Hematopoietic multipotent progenitor cell treated with erythropoietin and hydrocortisone succinate and interleukin-3 and kit ligand, for 17 days (in vitro differentiated cells): ENCODE data around the gene TAMALIN.

Experiments used
- DNase-seq: peaks from one replicate; pipeline ENCODE4 v3.0.0-alpha.2; 2015; ENCODE audit warnings: low spot score

The TAMALIN gene

DNA sequence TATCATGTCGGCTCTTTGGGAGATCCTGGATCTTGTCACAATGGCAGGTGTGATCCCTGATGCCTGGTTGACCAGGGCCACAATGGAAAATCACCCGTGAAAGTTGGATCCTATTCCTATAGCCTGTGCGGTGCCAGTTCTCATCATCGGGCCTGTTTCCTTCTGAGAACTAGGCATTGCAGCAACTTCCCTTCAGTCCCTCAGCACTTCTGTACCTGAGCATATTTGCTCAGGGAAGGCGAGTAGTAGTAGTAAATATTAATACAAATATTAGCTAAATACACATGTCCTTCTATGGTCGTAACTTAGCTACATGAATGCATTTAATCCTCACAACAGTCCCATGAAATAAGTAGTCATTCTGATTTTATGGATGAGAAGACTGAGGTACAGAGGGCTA, 22.1 kb upstream of the TAMALIN start:
- no peak for DNase-seq

DNA sequence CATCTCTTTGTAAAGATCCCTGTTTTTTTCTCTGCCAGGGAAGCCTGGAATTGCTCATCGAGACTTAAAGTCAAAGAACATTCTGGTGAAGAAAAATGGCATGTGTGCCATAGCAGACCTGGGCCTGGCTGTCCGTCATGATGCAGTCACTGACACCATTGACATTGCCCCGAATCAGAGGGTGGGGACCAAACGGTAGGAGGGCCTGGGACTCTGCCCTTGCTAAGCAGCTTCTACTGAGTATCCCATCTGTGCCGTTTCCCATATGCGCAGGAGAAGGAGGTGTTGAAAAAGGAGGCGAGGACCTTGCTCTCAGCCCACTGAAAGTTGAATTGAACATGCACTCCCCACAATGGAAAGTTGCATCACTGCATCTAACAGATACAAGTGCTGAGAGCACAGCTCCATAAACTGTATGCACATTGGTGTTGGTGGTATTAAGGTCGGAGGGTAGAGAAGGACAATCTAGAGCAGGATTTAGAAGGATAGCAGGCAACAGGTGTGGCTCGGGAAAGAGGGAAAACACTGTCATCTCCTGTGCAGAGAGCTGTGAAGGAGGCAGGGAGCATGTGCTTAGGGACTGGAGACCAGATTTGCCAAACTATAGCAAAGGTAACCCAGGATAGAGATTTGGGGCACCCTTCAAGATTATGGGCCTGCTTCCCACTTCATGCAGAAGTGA, 21.5 kb upstream of the TAMALIN start:
- DNase-seq, result no peak

GRCh38 chr12:51986834-51987233, 19.9 kb upstream of the TAMALIN start:
- no peak for DNase-seq

DNA sequence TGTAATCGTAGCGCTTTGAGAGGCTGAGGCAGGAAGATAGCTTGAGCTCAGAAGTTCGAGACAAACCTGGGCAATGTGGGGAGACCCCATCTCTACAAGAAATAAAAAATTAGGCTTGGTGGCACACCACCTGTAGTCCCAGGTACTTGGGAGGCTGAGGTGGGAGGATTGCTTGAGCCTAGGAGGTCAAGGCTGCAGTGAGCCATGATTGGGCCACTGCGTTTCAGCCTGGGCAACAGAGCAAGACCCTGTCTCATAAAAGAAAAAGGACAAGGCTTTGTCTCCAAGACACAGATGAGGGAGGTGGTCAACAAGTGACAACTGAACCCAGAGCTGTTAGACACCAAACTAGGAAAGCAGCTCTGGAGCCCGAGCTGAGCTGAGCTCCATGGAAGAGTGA, 14.5 kb upstream of the TAMALIN start:
- DNase-seq, result no peak

DNA sequence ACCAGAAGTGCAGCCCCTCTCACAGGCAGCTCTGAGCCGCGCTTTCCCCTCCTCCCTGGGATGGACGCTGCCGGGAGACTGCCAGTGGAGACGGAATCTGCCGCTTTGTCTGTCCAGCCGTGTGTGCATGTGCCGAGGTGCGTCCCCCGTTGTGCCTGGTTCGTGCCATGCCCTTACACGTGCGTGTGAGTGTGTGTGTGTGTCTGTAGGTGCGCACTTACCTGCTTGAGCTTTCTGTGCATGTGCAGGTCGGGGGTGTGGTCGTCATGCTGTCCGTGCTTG, 12.3 kb upstream of the TAMALIN start:
- DNase-seq, result no peak

GRCh38 chr12:51994959-51995358, 11.8 kb upstream of the TAMALIN start:
- no peak for DNase-seq

GRCh38 chr12:51997136-51997535, 9.6 kb upstream of the TAMALIN start:
- DNase-seq, result no peak

DNA sequence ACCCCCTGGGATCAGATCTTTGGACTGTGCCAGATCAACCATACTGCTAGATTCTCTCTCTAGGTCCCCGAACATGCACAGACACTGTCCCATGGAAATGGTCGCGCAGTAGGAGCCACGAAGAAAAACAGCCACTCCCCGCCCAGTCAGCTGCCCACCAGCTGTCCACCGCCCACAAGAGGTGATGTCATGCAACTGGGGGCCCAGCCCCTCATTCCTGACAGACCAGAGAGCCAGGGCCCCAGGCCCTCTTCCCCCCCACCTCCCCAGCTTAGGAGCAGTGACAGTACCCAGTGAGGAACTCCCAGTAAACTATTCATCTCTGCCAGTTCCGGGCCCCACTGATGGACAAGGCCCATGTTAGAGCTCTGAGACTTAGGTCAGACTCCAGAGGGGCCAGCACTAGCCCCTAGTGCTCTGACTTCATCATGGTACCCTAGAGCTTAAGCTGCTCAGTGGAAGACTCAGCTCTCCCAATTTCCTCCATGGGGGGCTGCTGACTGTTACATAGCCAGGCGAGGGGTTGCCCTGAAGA, 3.7 kb upstream of the TAMALIN start:
- DNase-seq, result no peak

DNA sequence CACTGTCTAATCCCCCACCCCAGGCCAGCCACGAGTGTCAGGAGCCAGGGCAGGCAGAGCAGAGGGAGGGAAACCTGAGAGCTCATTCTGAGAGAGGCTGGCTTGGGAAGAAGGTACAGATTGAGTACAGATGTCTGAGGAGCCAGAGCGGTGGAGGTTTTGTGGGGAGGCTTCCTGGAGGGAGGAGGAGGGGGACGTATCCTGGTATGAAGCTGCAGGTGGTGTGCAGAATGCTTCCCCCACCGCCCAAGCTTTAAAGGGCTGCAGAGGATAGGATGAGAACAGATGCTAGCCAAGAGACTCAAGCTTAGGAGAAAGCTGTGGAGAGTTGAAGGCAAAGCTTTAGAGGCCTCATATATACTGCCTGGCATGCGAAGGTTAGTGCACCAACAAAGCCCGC, 3.2 kb upstream of the TAMALIN start:
- no peak for DNase-seq

DNA sequence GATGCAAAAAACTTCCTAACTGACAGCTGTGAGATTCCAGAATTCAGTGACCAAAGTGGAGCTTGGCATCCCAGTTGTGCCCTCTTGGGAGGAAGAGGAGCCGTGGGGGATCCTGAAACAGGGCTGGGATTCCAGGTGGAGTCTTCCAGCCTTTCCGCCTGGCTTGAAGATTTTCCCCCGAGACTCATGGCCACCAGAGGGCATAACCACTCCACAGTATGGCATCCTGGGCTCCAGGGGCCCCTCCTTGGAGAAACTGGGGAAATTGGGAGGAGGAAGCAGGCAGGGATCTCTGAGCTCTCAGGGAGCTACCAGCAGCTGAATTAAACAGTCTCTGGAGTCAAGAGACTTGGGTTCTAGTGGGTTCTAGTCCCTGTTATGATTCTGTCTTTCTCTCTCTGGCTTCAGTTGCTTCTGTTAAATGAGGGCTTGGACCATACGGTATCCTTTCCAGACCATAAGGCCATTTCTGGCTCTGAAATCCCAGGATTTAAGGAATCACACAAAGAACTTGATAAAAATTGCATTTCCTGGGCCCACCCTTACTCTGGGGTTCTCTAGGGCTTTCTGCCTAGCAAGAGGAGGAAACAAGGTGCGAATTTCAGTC, 2.6 kb upstream of the TAMALIN start:
- no peak for DNase-seq

DNA sequence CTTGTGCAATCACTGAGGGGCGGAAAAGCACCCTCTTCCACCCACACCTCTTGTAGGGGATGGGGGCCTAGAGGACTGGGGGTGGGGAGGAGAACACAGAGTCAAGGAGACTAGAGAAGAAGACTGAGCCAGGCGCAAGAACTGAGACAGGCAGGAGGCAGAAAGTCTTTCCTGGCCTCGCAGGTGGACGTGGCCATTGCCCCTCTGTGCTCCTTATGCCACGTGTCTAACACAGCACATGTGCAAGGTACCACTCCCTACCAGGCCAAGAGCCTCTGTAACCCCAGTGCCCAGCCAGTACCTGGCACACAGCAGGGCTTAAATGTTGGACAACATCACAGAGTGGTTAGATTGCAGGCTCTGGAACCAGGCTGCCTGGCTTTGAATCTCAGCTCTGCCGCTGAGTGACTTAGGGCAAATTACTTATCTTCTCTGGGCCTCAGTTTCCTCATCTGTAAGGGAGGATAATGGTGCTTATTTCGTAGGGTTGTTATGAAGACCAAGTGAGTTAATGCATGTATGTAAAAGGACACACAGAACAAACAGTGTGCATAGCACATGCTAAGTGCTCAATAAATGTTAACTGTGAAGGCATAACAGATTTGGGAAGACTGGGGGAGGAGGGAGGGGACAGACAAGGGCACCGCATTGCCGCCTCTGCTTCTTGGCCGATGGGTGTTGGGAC, 1.4 kb upstream of the TAMALIN start:
- no peak for DNase-seq

- DNase-seq, result no peak
These were observed 643 bp upstream of the TAMALIN start for GRCh38 chr12:52005903-52006703.

DNA sequence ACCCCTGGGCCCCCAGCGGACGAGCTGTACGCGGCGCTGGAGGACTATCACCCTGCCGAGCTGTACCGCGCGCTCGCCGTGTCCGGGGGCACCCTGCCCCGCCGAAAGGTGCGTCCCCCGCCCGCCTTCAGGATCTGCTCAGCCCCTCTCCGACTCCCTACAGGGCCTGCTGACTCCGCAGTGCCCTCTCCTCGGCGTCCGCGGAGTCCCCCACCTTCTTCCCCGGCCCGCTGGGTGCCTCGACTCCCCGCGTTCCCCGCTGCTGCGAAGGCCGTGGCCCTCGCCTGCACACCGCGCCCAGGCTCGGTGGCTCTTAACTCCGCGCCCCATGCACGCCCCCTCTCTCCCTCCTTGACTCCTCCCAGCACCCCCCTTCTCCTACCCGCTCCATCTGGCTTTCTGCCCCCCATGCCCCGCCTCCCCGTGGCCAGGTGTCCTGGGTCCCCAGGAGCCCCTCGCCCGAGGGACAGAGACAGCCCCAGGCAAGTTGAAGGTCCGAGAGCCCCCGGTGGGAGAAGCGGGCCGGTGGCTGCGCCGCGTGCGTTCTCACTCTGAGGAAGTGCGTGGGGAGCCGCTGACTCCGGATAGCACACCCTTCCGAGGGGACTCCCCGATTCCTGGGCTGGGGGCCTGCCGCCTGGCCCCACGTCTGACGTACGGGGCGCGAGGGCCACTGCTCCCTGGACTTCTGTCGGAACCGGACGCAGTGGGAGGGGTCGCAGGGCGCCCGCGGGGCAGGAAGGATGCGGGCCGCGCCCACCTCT, 594 bp downstream of the TAMALIN start:
- DNase-seq, result no peak

DNA sequence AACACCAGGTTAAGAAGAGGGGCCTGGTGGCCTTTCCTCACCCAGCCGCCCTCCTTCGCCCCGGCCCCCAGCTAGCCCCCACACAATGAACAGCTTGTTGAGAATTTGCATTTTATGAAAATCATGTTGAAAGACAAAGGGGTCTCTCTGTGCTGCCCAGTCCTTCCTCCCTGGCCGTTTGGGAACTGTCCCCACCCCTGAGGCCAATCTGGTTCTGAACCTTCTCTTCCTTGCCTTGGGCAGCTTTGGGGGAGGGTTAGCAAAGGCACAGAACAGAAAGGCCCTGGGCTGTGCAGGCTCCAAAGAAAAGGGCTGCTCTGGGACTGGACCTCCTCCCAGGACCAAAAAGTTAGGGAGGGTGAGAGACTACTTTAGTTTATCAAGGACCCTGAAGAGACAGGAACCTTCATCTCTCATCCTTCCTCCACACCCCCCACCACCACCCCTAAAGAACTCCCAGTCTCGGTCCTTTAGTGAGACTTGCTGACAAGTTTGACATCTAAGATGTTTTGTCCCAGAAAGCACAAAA, 1.3 kb downstream of the TAMALIN start:
- DNase-seq, result no peak

- DNase-seq, result no peak
These were observed 2.5 kb downstream of the TAMALIN start for GRCh38 chr12:52009081-52009751.

GRCh38 chr12:52010152-52010622, 3.4 kb downstream of the TAMALIN start:
- no peak for DNase-seq

- no peak for DNase-seq
These were observed 4.2 kb downstream of the TAMALIN start for GRCh38 chr12:52010692-52011601.

- no peak for DNase-seq
These were observed 5.0 kb downstream of the TAMALIN start for GRCh38 chr12:52011602-52012214.

GRCh38 chr12:52013626-52014310, 7.0 kb downstream of the TAMALIN start:
- DNase-seq, result no peak
